ENCODE results near the gene FBXL13. TPM values are rescaled to one million over a fixed set of nuclear protein-coding genes. Genes with fewer than 3 reads are reported as not detected.
"Not testable (repeated sequence)": the region's sequence is repeated elsewhere in the genome, so short reads cannot be mapped to it uniquely, and the experiment has no call there.

The FBXL13 gene
- total RNA-seq, 1 donor from 2014 or later, result 2.5 TPM

- no peak for DNase-seq (ENCODE audit: low spot score)
Observed at GRCh38 chr7:102983602-102984001, 91.0 kb downstream of the FBXL13 start.

DNA sequence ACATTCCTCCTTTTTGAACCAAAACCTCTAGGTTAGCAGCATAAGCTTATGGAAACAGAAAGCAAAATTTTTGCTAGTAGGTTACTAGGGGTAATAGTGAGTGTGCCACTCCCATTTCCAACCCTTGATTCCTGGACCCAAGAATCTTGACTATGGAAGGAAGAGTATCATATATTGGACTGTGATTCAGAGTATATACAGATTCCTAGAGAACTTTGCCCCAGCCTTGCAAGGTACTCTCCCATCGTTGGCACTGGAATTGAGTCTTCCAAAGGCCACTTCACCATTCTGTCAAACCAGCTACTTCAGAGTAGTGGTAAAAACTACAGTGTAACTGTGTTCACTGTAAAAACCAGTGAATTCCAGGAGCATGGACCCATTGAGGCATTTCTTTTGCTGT lies 92.4 kb downstream of the FBXL13 start:
- no peak for DNase-seq (ENCODE audit: low spot score)

GRCh38 chr7:102981451-102981850 lies 93.1 kb downstream of the FBXL13 start:
- no peak for DNase-seq (ENCODE audit: low spot score)

DNA sequence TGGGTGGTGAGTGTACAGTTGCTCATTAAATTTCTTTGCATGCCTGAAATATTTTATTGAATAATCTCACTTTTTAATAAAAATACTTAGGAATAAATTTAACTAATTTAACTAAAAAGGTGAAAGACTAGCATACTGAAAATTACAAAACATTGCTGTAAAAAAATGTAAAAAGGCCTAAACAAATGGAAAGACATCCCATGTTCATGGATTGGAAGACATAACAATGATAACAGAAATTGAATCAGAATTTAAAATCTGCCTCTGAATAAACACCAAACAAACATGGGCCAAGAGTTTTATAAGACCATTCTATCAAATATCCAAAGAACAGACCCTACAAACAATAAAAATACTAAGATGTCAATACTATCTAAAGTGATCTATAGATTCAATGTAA lies 94.9 kb downstream of the FBXL13 start:
- DNase-seq (ENCODE audit: low spot score), result no peak

GRCh38 chr7:102978284-102978683 lies 96.3 kb downstream of the FBXL13 start:
- DNase-seq (ENCODE audit: low spot score), result peak; percentile 74

DNA sequence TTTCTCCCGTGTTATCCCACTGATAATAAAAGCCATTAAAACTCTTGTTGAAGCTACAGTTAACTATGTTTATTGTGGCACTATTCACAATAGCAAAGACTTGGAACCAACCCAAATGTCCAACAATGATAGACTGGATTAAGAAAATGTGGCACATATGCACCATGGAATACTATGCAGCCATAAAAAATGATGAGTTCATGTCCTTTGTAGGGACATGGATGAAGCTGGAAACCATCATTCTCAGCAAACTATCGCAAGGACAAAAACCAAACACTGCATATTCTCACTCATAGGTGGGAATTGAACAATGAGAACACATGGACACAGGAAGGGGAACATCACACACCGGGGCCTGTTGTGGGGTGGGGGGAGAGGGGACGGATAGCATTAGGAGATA lies 97.0 kb downstream of the FBXL13 start:
- not testable (repeated sequence) for DNase-seq (ENCODE audit: low spot score)

- DNase-seq (ENCODE audit: low spot score), result no peak
Observed at GRCh38 chr7:102976493-102976892, 98.1 kb downstream of the FBXL13 start.

DNA sequence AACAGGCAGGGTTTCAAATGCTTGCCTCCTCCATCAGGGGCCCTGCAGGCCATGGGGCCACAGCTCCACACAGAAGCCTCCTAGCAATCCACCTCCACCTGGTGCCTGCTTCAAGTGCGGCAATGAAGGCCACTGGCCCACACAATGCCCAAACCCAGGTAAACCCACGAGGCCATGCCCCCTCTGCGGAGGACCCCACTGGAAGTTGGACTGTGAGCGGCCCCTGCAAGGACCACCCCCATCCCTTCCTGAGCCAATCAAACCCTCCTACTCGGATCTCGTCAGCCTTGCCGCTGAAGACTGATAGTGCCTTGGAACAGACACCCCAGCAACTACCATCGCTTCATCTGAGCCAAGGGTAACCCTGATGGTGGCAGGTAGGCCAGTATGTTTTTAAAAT lies 98.7 kb downstream of the FBXL13 start:
- no peak for DNase-seq (ENCODE audit: low spot score)

- no peak for DNase-seq (ENCODE audit: low spot score)
Observed at GRCh38 chr7:102974366-102975236, 100.0 kb downstream of the FBXL13 start.

DNA sequence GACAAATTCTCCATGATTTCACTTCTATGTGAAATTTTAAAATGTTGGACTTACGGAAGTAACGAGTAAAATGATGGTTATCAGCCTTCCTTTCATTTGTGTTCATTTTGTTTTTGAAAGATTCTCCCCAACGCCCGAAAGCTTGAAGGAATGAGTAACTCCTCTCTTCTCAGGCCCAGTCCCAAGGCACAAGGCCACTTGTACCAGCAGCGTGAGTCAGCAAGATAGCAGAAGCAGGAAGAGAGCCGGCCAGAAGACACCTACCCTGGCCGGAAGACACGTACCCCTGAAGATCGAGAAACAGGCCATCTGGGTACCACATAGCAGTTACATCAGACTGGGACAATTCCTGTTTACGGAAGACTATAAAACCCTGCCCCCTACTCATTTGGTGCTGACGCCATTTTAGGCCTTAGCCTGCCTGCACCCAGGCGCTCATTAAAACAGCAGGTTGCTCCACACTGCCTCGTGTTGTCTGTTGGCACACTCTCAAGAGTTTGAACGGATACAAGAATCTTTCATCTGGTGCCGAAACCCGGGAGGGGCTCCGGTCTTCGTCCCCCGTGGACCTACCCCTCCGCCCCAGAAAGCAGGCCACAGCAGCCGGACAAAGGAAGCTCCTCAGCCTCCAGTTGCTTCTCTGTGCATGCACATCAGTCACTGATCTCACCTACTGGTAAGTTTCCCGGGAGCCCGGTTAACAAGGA lies 101.3 kb downstream of the FBXL13 start:
- no peak for DNase-seq (ENCODE audit: low spot score)

DNA sequence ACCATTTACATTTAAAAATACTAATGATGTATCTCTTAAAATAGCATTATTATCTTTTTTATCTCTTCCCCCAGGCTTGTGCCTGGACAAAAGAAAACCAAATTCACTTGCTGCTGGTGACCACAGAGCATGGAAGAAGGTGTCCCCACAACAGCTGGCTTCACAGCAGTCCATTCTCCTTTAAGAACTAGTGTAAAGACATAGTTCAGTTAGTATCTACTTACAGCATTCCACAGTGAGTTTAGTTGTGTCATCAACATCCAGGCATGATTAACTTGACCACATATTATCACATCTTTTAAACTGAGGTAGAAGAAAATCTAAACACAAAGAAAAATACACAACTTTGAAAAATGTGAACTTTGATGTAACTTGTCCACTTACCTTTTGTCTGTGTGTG lies 106.8 kb downstream of the FBXL13 start:
- no peak for DNase-seq (ENCODE audit: low spot score)

GRCh38 chr7:102966465-102966864 lies 108.1 kb downstream of the FBXL13 start:
- no peak for DNase-seq (ENCODE audit: low spot score)

- DNase-seq (ENCODE audit: low spot score), result not testable (repeated sequence)
Observed at GRCh38 chr7:102961993-102962392, 112.6 kb downstream of the FBXL13 start.

- not testable (repeated sequence) for DNase-seq (ENCODE audit: low spot score)
Observed at GRCh38 chr7:102958004-102958403, 116.6 kb downstream of the FBXL13 start.

- DNase-seq (ENCODE audit: low spot score), result not testable (repeated sequence)
Observed at GRCh38 chr7:102954359-102954758, 120.2 kb downstream of the FBXL13 start.

DNA sequence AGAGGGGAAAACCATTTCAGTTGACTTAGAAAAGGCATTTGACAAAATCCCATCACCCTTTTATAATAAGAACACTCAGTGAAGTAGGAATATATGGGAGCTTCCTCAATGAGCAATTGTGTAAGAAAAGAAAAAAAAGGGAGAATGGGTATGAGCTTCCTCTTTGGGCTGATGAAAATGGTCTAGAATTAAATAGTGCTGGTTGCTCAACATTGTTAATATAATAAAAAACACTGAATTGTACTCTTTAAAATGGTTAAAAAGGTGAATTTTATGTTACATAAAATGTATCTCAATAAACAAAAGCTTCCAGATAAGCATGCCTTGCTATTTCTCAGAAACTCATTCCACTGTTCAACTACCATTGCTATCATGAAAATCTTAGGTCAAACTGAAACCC lies 121.2 kb downstream of the FBXL13 start:
- no peak for DNase-seq (ENCODE audit: low spot score)

- DNase-seq (ENCODE audit: low spot score), result no peak
Observed at GRCh38 chr7:102951839-102952238, 122.8 kb downstream of the FBXL13 start.

- DNase-seq (ENCODE audit: low spot score), result no peak
Observed at GRCh38 chr7:102944241-102944640, 130.4 kb downstream of the FBXL13 start.

DNA sequence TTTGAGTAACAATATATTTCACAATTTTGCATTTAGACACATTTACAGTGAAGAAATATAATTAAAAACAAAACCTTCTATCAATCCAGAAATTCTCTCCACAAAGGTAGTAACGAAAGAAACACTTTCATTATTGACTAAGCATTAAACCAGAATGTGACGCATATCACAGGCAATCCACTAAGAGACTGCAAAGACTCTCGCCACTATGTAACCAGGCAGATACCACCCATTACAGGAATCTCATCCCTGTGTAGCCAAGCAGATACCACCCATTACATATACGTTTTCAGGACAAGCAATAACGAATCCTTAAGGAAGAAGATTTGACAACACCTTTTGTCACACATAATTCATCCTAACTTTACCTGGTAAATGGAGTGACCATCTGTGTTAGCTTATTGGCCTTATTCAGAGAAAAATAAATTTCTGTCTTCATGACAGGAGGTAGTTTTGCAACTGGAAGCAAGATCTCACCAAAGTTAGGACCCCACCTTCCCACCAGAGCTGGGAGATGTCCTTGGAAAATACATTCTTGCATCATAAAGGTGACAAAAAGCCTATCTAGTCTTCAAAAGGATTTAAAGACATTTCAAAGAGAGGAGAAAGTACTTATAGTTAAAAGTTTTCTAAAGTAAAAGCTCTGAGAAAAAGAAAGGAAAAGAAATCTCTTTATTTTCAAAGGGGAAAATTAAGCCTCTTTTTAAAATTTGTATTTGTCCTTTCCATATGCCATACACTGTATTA lies 131.0 kb downstream of the FBXL13 start:
- DNase-seq (ENCODE audit: low spot score), result no peak

GRCh38 chr7:102942868-102943267 lies 131.7 kb downstream of the FBXL13 start:
- DNase-seq (ENCODE audit: low spot score), result no peak

DNA sequence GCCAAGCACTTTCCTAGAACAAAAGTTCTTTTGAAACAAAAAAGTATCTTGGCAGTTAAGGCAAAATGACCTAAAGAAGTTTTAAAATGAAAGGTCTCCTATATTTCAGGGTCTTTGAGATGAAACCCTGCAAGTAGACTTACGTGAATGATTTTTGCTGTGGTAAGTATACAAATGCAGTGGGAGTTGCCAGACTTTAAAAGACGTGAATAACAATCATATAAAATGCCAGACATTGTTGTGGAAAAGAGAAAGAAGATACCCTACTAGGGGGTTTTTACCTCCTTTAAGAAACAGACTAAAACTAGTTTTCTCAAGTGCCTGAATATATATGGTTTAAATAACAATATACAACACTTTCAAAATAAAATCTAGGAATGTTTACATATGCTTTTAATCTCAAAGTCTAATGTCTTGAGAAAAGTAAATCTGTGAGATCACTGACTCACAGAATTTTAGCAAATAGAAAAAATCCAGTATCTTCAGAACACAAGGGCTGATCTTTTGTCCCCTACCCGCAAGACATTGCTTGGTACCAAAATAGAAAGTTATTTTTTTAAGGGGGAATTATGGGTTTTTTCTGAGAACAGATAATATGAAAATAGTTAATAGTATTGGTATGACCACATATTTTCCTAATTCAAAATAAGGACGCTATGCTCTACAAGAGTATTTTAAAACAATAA lies 132.3 kb downstream of the FBXL13 start:
- no peak for DNase-seq (ENCODE audit: low spot score)

GRCh38 chr7:102938679-102939078 lies 135.9 kb downstream of the FBXL13 start:
- DNase-seq (ENCODE audit: low spot score), result no peak
